PC-3 (cell line): Measurements from ENCODE around the gene YTHDF1. TPM values are rescaled to one million over a fixed set of nuclear protein-coding genes. Genes with fewer than 3 reads are reported as not detected.

Source experiments
- ATAC-seq: fragments of 200-7000 bp; cut with Tn5 transposase; 2 replicates; pipeline ENCODE4 v1.9.1; 2020; ENCODE audit warnings: mild to moderate bottlenecking, moderate library complexity
- Bru-seq: library from RNA; stranded (reverse); fragments of 400-500 nt; gene quantifications from one replicate; lab custom pipeline; 2021; lab: Mats Ljungman, UMichigan
- BruChase-seq, 2 experiments: library from RNA; stranded (reverse); fragments of 400-500 nt; gene quantifications; one replicate each; lab custom pipeline; 2021; lab: Mats Ljungman, UMichigan
- BruUV-seq: library from RNA; stranded (reverse); fragments of 400-500 nt; replicated peaks from 2 replicates; lab custom pipeline; 2021; lab: Mats Ljungman, UMichigan
- CTCF ChIA-PET: fragments of 300-600 bp; sonication (Branson Sonifier 250); formaldehyde crosslinking; loops from one replicate; lab custom pipeline; 2022; ENCODE audit warnings: antibody characterized with exemption; lab: Charles Lee
- POLR2A ChIA-PET: fragments of 300-600 bp; sonication (Branson Sonifier 250); formaldehyde crosslinking; loops from one replicate; lab custom pipeline; 2022; ENCODE audit warnings: antibody characterized with exemption; ENCODE audit not compliant: unreplicated experiment; lab: Charles Lee
- DNase-seq: peaks from one replicate; pipeline ENCODE4 v3.0.0-alpha.2; 2015
- H2AFZ ChIP-seq: fragments of 300-600 bp; sonication (generic); 2 replicates; pipeline ENCODE4 v1.6.0; 2016; ENCODE audit warnings: antibody characterized with exemption, low read length
- H3F3A ChIP-seq: fragments of 300-600 bp; sonication (generic); one replicate; pipeline ENCODE4 v1.6.0; 2017; ENCODE audit warnings: antibody characterized with exemption, low read length, control low read depth, mild to moderate bottlenecking; ENCODE audit not compliant: unreplicated experiment
- H3K27ac ChIP-seq: fragments of 300-600 bp; sonication (generic); 2 replicates; pipeline ENCODE4 v1.5.1; 2016; ENCODE audit warnings: mild to moderate bottlenecking, low read length
- H3K27me3 ChIP-seq: fragments of 300-600 bp; sonication (generic); 2 replicates; pipeline ENCODE4 v1.6.1; 2016; ENCODE audit warnings: low read length, mixed read lengths
- H3K36me3 ChIP-seq: fragments of 300-600 bp; sonication (generic); 2 replicates; pipeline ENCODE4 v1.6.1; 2016; ENCODE audit warnings: low read depth, mixed run types, low read length, mixed read lengths
- H3K4me1 ChIP-seq: fragments of 300-600 bp; sonication (generic); 2 replicates; pipeline ENCODE4 v1.5.1; 2016; ENCODE audit warnings: low read length; ENCODE audit not compliant: insufficient read depth
- H3K4me2 ChIP-seq: fragments of 300-600 bp; sonication (generic); 2 replicates; pipeline ENCODE4 v1.6.0; 2016; ENCODE audit warnings: low read length
- H3K4me3 ChIP-seq: fragments of 300-600 bp; sonication (generic); 2 replicates; pipeline ENCODE4 v1.5.1; 2016; ENCODE audit warnings: mild to moderate bottlenecking, low read length, mixed read lengths
- H3K79me2 ChIP-seq: fragments of 300-600 bp; sonication (generic); 2 replicates; pipeline ENCODE4 v1.6.1; 2017; ENCODE audit warnings: low read length, mixed read lengths
- H3K9ac ChIP-seq: fragments of 300-600 bp; sonication (generic); 2 replicates; pipeline ENCODE4 v1.6.0; 2016; ENCODE audit warnings: mild to moderate bottlenecking, low read length
- H3K9me2 ChIP-seq: fragments of 300-600 bp; sonication (generic); replicated peaks from 2 replicates; pipeline ENCODE4 v1.6.1; 2016; ENCODE audit warnings: mixed run types, low read length, mixed read lengths
- H3K9me3 ChIP-seq: fragments of 300-600 bp; sonication (generic); 2 replicates; pipeline ENCODE4 v1.6.1; 2016; ENCODE audit warnings: low read length, mixed read lengths
- H4K20me1 ChIP-seq: fragments of 300-600 bp; sonication (generic); 2 replicates; pipeline ENCODE4 v1.6.1; 2016; ENCODE audit warnings: low read length, mixed read lengths
- CTCF ChIP-seq: fragments of 300-600 bp; sonication (generic); conservative IDR thresholded peaks from 2 replicates; pipeline ENCODE4 v1.5.1; 2017; ENCODE audit warnings: antibody characterized with exemption, low read depth, mild to moderate bottlenecking, low read length
- EZH2 ChIP-seq: fragments of 300-600 bp; sonication (generic); IDR thresholded peaks from one replicate; pipeline ENCODE4 v1.6.1; 2017; ENCODE audit warnings: antibody characterized with exemption, mild to moderate bottlenecking, low read length; ENCODE audit not compliant: unreplicated experiment
- EZH2phosphoT487 ChIP-seq: fragments of 300-600 bp; sonication (generic); IDR thresholded peaks from 2 replicates; pipeline ENCODE4 v1.6.1; 2018; ENCODE audit warnings: mild to moderate bottlenecking, antibody characterized with exemption, low read length, borderline replicate concordance
- intact Hi-C: fragments of 100-400 bp; cut with micrococcal nuclease; formaldehyde crosslinking; loops from 2 replicates; pipeline ENCODE4 v1.9.0; 2023
- long read RNA-seq: library from polyadenylated mRNA; unstranded; transcript quantifications from one replicate; pipeline ENCODE4 v2.0.0, GENCODE V29; 2021; ENCODE audit not compliant: unreplicated experiment
- total RNA-seq: library from RNA; depleted of rRNA; stranded (reverse); fragments of >200 nt; gene quantifications from 2 replicates; pipeline ENCODE4 v1.2.3, GENCODE V29; 2014; rRNA removed

The YTHDF1 gene
- total RNA-seq (30.0 and 34.0 TPM in 2 replicates), Bru-seq, nascent RNA (percentile 89 among the genes with signal in this experiment), BruChase-seq, experiment 1, labeled RNA remaining after a 6-hour chase (percentile 97 among the genes with signal in this experiment), BruChase-seq, experiment 2, labeled RNA remaining after a 2-hour chase (percentile 96 among the genes with signal in this experiment)
- long read RNA-seq, transcript YTHDF1-202 (5 exons, 3,301 nt), result major isoform, 163 of 396 reads
- long read RNA-seq, partial matches to known transcripts, result 210 of 396 reads
- long read RNA-seq, other reads (novel, unspliced or antisense), result 20 of 396 reads

GRCh38 chr20:63216041-63216848, at the start of gene YTHDF1:
Gene YTHDF1 (minus strand): TSS chr20:63216131. CDS start chr20:63215892, 239 bp downstream.
- H3K9me3 ChIP-seq, result no peaks in the 10 kb centered on the region

DNA sequence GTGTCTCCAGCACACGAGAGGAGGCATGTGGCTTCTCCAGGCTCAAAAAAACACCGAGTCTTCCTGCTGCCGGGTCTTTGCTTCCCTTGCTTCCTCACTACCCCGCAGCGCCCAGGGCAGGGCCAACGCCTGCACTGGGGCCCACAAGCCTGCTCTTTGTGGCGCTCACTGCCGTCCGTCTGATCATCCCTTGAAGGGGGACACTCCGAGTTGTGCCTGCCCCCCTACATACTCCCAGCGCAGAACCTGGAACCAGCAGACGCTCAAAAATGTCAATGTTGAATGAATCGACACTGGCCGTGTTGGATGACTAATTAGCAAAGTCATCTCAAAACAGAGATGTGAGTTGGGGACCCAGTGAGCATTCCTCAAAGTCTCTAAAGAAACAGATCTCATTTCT, 48.6 kb upstream of the YTHDF1 start:
- intact Hi-C loops, result no loop called here
- Histone ChIP-seq H3K27me3 (peaks cover 24% of the 10 kb centered on the region), H3K9me2 (no peaks in the 10 kb centered on the region), H3K36me3 (no peaks in the 10 kb centered on the region), H3K4me2 (no peak overlapping the region), H3F3A (no peaks in the 10 kb centered on the region), H3K9me3 (no peaks in the 10 kb centered on the region), H3K9ac (no peak overlapping the region), H3K4me1 (no peaks in the 10 kb centered on the region), H3K4me3 (no peak overlapping the region), H3K79me2 (no peaks in the 10 kb centered on the region), H3K27ac (no peak overlapping the region), H4K20me1 (no peaks in the 10 kb centered on the region), H2AFZ (no peak overlapping the region)
- DNase-seq (no peak), ATAC-seq (no peak)
- POLR2A ChIA-PET, result no interaction called here
- CTCF ChIA-PET, result no interaction called here
- no TSS peak for BruUV-seq
- no peak for TF ChIP-seq EZH2
- TF ChIP-seq CTCF, result no peak

More at GRCh38 chr20:63216041-63216848, at the start of gene YTHDF1:
- Histone ChIP-seq H4K20me1 (peaks cover 41% of the 10 kb centered on the region), H3K79me2 (peaks cover 45% of the 10 kb centered on the region), H2AFZ (peak within 1 kb of the TSS; percentile 95), H3K9ac (peak within 1 kb of the TSS; percentile 98), H3K4me2 (peak within 1 kb of the TSS; percentile 99), H3K27ac (peak within 1 kb of the TSS; percentile 31), H3K4me1 (peaks cover 36% of the 10 kb centered on the region), H3K27me3 (no peaks in the 10 kb centered on the region), H3K36me3 (peaks cover 29% of the 10 kb centered on the region), H3F3A (no peaks in the 10 kb centered on the region), H3K9me2 (no peaks in the 10 kb centered on the region), H3K4me3 (peak within 1 kb of the TSS; percentile 100)
- ATAC-seq (peak; percentile 89), DNase-seq (peak; percentile 97)
- intact Hi-C loops, result loop anchor here (1.0 kb wide), 1 partner anchor 20 kb away; no protein-coding TSS in a partner anchor
- TF ChIP-seq EZH2, result no peak
- TF ChIP-seq EZH2phosphoT487, result no peak
- TF ChIP-seq CTCF, result no peak
- POLR2A ChIA-PET, result no interaction called here
- CTCF ChIA-PET, result interaction anchor here (0.5 kb wide), 1 partner anchor 49 kb away, joined by 3 read pairs; no protein-coding TSS in a partner anchor
- BruUV-seq, result TSS peak; percentile 82
